Smooth muscle cell (in vitro differentiated cells): ENCODE data around the gene TRUB2. TPM values are rescaled to one million over a fixed set of nuclear protein-coding genes. Genes with fewer than 3 reads are reported as not detected.

Experiments used
- DNase-seq: peaks from one replicate; lab custom pipeline; 2025; ENCODE audit not compliant: unreplicated experiment; lab: John Stamatoyannopoulos, UW
- H2AFZ ChIP-seq: fragments of 200-600 bp; sonication (generic); 2 replicates; pipeline ENCODE4 v1.6.0; 2016; ENCODE audit warnings: antibody characterized with exemption, low read depth, mild to moderate bottlenecking
- H3F3A ChIP-seq: fragments of 200-600 bp; sonication (generic); 2 replicates; pipeline ENCODE4 v1.6.0; 2017; ENCODE audit warnings: antibody characterized with exemption, low read depth
- H3K27ac ChIP-seq: fragments of 200-600 bp; sonication (generic); 2 replicates; pipeline ENCODE4 v1.5.1; 2016; ENCODE audit warnings: low read depth, mild to moderate bottlenecking
- H3K27me3 ChIP-seq: fragments of 200-600 bp; sonication (generic); 2 replicates; pipeline ENCODE4 v1.6.1; 2016; ENCODE audit warnings: low read depth, mild to moderate bottlenecking
- H3K36me3 ChIP-seq: fragments of 200-600 bp; sonication (generic); 2 replicates; pipeline ENCODE4 v1.5.1; 2016; ENCODE audit warnings: low read depth
- H3K4me1 ChIP-seq: fragments of 200-600 bp; sonication (generic); 2 replicates; pipeline ENCODE4 v1.5.1; 2016; ENCODE audit warnings: low read depth
- H3K4me2 ChIP-seq: fragments of 200-600 bp; sonication (generic); 2 replicates; pipeline ENCODE4 v1.6.0; 2016; ENCODE audit warnings: mild to moderate bottlenecking
- H3K4me3 ChIP-seq: fragments of 200-600 bp; sonication (generic); 2 replicates; pipeline ENCODE4 v1.5.1; 2016; ENCODE audit warnings: mild to moderate bottlenecking
- H3K79me2 ChIP-seq: fragments of 200-600 bp; sonication (generic); 2 replicates; pipeline ENCODE4 v1.6.0; 2016; ENCODE audit warnings: low read depth, mild to moderate bottlenecking
- H3K9ac ChIP-seq: fragments of 200-600 bp; sonication (generic); 2 replicates; pipeline ENCODE4 v1.6.0; 2016; ENCODE audit warnings: low read depth
- H3K9me3 ChIP-seq: fragments of 200-600 bp; sonication (generic); replicated peaks from 2 replicates; pipeline ENCODE4 v1.5.1; 2016; ENCODE audit warnings: low read depth
- H4K20me1 ChIP-seq: fragments of 200-600 bp; sonication (generic); 2 replicates; pipeline ENCODE4 v1.6.0; 2016; ENCODE audit warnings: low read depth
- whole genome bisulfite sequencing: methylation state at CpG from one replicate; pipeline ENCODE4 v1.1.7; 2016; ENCODE audit warnings: low lambda C conversion rate; 5-methylcytosine and 5-hydroxymethylcytosine counted together
- polyA plus RNA-seq: library from polyadenylated mRNA; unstranded; fragments of >200 nt; fragmentation: Nextera tagmentation; extraction: Ambion mirVana; gene quantifications from 2 replicates; pipeline ENCODE4 v1.2.1, GENCODE V29; 2016
- total RNA-seq: library from RNA; depleted of rRNA; stranded (reverse); fragments of >200 nt; gene quantifications from 2 replicates; pipeline ENCODE4 v1.2.3, GENCODE V29; 2014
- TF ChIP-seq, protein P1 (sequence below): fragments of 200-600 bp; sonication (generic); IDR thresholded peaks from 2 replicates; pipeline ENCODE4 v1.5.1; 2017; ENCODE audit warnings: borderline replicate concordance, mild to moderate bottlenecking, antibody characterized with exemption; ENCODE audit not compliant: insufficient read depth, poor library complexity, severe bottlenecking

The TRUB2 gene
- total and polyA plus RNA-seq, 2 experiments from 2014 or later = 9.0 to 33.2 TPM

DNA sequence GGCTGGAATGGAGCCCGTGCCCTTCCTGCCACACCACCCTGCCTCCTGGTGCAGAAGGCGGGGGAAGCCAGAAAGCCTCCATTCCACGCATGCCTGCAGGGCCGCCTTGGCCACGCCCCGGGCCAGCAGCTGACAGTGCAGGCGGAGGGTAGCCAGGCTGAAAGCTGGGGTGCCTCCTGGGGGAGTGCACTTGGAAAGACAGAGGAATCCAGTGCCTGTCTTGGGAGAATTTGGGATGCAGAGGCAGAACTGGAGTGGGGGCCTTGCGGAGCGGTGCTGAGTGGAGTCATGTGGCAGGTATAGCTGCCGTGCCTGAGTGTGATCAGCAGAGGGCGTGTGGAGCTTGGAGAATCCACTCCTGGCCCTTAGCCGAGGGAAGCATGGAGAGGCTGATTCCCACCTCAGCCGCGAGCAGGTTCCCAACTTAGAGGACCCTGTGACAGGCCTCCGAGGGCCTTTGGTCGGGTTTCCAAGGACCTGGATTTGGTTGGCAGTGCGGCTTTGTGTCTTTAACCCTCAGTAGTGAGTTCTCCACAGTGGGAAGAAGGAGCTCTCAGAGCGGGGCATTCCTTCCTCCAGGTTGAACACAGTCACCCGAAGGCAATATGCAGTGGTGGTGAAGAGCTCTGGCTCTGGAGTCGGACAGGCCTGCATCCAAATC lies 39.9 kb upstream of the TRUB2 start:
- Histone ChIP-seq H3F3A (no peaks in the 10 kb centered on the region), H3K79me2 (no peaks in the 10 kb centered on the region), H3K4me1 (peaks cover 4% of the 10 kb centered on the region), H3K27ac (no peak overlapping the region), H3K4me2 (peak overlapping the region; percentile 92), H3K4me3 (peak overlapping the region; percentile 54), H3K36me3 (no peaks in the 10 kb centered on the region), H3K9me3 (no peaks in the 10 kb centered on the region), H3K27me3 (no peaks in the 10 kb centered on the region), H3K9ac (no peak overlapping the region), H2AFZ (peak overlapping the region; percentile 43), H4K20me1 (no peaks in the 10 kb centered on the region)
- 15% methylated on average over 20 of the region's 20 CpGs for WGBS
- TF ChIP-seq, protein P1, sequence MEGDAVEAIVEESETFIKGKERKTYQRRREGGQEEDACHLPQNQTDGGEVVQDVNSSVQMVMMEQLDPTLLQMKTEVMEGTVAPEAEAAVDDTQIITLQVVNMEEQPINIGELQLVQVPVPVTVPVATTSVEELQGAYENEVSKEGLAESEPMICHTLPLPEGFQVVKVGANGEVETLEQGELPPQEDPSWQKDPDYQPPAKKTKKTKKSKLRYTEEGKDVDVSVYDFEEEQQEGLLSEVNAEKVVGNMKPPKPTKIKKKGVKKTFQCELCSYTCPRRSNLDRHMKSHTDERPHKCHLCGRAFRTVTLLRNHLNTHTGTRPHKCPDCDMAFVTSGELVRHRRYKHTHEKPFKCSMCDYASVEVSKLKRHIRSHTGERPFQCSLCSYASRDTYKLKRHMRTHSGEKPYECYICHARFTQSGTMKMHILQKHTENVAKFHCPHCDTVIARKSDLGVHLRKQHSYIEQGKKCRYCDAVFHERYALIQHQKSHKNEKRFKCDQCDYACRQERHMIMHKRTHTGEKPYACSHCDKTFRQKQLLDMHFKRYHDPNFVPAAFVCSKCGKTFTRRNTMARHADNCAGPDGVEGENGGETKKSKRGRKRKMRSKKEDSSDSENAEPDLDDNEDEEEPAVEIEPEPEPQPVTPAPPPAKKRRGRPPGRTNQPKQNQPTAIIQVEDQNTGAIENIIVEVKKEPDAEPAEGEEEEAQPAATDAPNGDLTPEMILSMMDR = peak; percentile 83
- DNase-seq = peak; percentile 77

DNA sequence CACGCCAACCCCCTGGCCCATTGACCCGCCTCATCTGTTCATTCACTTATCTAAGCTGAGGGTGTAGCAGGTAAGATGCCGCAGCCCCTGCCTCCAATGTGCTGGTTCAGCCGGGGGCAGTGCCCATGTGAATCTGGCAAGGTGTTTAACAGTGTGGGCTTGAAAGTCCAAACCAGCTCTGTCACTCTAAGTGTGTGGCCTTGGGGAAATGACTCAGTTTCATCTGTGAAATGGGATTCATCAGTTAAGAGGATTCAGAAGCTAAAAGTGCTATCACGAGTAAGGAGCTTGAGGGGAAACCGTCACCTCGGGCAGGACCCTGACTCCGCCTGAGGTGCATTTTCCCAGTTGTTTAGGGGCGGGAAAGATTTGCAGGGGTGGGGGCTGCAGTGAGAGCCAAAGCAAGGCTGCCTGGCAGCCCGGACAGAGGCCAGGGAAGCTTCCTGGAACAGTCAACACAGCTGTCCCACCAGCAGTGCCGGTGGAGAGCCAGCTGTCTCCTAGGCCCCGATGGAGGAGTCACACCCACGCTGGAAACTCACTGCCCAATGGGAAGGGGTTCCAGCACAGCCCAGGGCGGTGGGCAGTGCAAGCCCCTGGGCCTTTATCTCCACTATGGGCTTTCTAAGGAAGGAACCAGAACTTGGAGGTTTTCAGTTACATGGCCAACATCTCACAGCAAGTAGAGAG lies 39.2 kb upstream of the TRUB2 start:
- H3K27ac ChIP-seq = no peak overlapping the region
- WGBS = 60% methylated on average over 14 of the region's 14 CpGs
- peak overlapping the region; percentile 54 for H3K4me3 ChIP-seq
- H3K9me3 ChIP-seq = no peaks in the 10 kb centered on the region
- no peaks in the 10 kb centered on the region for H3K79me2 ChIP-seq
- H3F3A ChIP-seq = no peaks in the 10 kb centered on the region
- H2AFZ ChIP-seq = peak overlapping the region; percentile 43
- no peaks in the 10 kb centered on the region for H3K36me3 ChIP-seq
- peaks cover 4% of the 10 kb centered on the region for H3K4me1 ChIP-seq
- no peaks in the 10 kb centered on the region for H3K27me3 ChIP-seq
- no peak overlapping the region for H3K9ac ChIP-seq
- DNase-seq = no peak
- TF ChIP-seq, protein P1 = no peak
- H4K20me1 ChIP-seq = no peaks in the 10 kb centered on the region
- peak overlapping the region; percentile 92 for H3K4me2 ChIP-seq

DNA sequence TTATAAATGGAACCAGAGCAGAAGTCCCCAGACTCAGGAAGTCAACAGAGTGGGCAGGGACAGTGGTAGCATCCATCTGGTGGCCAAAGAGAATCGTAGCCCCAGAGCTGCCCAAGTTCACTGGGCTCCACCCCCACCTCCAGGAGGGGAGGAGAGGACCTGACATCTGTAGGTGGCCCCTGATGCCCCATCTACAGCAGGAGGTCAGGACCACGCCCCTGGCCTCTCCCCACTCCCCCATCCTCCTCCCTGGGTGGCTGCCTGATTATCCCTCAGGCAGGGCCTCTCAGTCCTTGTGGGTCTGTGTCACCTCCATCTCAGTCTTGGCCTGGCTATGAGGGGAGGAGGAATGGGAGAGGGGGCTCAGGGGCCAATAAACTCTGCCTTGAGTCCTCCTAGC lies 38.6 kb upstream of the TRUB2 start:
- no peaks in the 10 kb centered on the region for H3K36me3 ChIP-seq
- no peak overlapping the region for H3K27ac ChIP-seq
- H4K20me1 ChIP-seq = no peaks in the 10 kb centered on the region
- H3K4me2 ChIP-seq = no peak overlapping the region
- TF ChIP-seq, protein P1 = no peak
- DNase-seq = no peak
- H3K9me3 ChIP-seq = no peaks in the 10 kb centered on the region
- no peaks in the 10 kb centered on the region for H3K79me2 ChIP-seq
- H3F3A ChIP-seq = no peaks in the 10 kb centered on the region
- no peaks in the 10 kb centered on the region for H3K27me3 ChIP-seq
- H3K9ac ChIP-seq = no peak overlapping the region
- H3K4me1 ChIP-seq = peaks cover 4% of the 10 kb centered on the region
- WGBS = 84% methylated on average over 2 of the region's 2 CpGs
- no peak overlapping the region for H3K4me3 ChIP-seq
- no peak overlapping the region for H2AFZ ChIP-seq
